ENCODE measurements around the gene PHC2.

GRCh38 chr1:33320619-33321165 lies 110.2 kb downstream of the PHC2 start, which contains the start of gene A3GALT2:
- TF ChIP-seq, protein P1, sequence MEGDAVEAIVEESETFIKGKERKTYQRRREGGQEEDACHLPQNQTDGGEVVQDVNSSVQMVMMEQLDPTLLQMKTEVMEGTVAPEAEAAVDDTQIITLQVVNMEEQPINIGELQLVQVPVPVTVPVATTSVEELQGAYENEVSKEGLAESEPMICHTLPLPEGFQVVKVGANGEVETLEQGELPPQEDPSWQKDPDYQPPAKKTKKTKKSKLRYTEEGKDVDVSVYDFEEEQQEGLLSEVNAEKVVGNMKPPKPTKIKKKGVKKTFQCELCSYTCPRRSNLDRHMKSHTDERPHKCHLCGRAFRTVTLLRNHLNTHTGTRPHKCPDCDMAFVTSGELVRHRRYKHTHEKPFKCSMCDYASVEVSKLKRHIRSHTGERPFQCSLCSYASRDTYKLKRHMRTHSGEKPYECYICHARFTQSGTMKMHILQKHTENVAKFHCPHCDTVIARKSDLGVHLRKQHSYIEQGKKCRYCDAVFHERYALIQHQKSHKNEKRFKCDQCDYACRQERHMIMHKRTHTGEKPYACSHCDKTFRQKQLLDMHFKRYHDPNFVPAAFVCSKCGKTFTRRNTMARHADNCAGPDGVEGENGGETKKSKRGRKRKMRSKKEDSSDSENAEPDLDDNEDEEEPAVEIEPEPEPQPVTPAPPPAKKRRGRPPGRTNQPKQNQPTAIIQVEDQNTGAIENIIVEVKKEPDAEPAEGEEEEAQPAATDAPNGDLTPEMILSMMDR (IDR thresholded peaks at IDR 0.05; ENCODE audit: low read depth, low read length) = no peak
- TF ChIP-seq POLR2A (IDR thresholded peaks at IDR 0.05; ENCODE audit: extremely low read depth, insufficient read length) (no peak), MAX (IDR thresholded peaks at IDR 0.05; ENCODE audit: low read depth, low read length) (no peak)

Data from NB4 (cell line).